Stimulated activated naive B cell treated with anti-CD40 and anti-IgM and Interleukin-4, amounts not matched to agents 10 μg/mL and 1 μg/mL and 100 μg/mL, for 72 hours (primary cell): ENCODE measurements around the gene SH3PXD2B.
"Not testable (repeated sequence)": the region's sequence is repeated elsewhere in the genome, so short reads cannot be mapped to it uniquely, and the experiment has no call there.

ENCODE experiments used
- ATAC-seq, 2 donors: fragments of 150-1000 bp; cut with Tn5 transposase; replicated peaks; 2 replicates each; pipeline ENCODE4 v1.10.0; 2021; ENCODE audit warnings: moderate library complexity in 1 of 2
- DNase-seq: peaks from one replicate; pipeline ENCODE4 v3.0.0; 2021
- H3K27ac Mint-ChIP-seq: one replicate; pipeline ENCODE4 v1.8.0; 2022; ENCODE audit warnings: mild to moderate bottlenecking, mixed read lengths
- H3K27me3 Mint-ChIP-seq, 2 donors: one replicate each; pipeline ENCODE4 v1.8.0; 2022; ENCODE audit warnings: mixed read lengths in 2 of 2
- H3K36me3 Mint-ChIP-seq, 2 donors: one replicate each; pipeline ENCODE4 v1.8.0; 2022; ENCODE audit warnings: mixed read lengths in 2 of 2, mild to moderate bottlenecking in 1 of 2
- H3K4me1 Mint-ChIP-seq, 2 donors: one replicate each; pipeline ENCODE4 v1.8.0; 2022; ENCODE audit warnings: mixed read lengths in 2 of 2, mild to moderate bottlenecking in 1 of 2
- H3K4me3 Mint-ChIP-seq, 2 donors: one replicate each; pipeline ENCODE4 v1.8.0; 2022; ENCODE audit warnings: mild to moderate bottlenecking in 2 of 2, mixed read lengths in 2 of 2, moderate library complexity in 1 of 2
- H3K9me3 Mint-ChIP-seq, 2 donors: one replicate each; pipeline ENCODE4 v1.8.0; 2022; ENCODE audit warnings: mixed read lengths in 2 of 2, mild to moderate bottlenecking in 1 of 2

Gene SH3PXD2B

DNA sequence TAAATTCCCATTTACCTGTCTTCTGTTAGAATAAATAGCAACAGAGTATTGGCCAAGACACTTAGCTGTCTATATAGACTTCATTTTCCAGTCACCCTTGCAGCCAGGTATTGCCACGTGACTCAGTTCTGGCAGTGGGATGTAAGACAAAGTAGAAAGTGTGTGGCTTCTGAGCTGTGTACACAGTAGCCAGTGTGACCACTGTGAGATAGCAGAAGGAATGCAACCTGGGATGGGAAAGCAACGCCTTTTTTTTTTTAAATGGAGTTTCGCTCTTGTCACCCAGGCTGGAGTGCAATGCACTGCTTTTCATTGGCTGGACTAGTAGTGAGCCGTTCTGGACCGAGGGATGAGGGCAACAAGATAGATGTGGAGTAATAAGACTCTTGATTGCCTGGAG, 106.2 kb downstream of the SH3PXD2B start:
- Mint-ChIP-seq H3K27me3 (peaks cover 0 to 5% of the 10 kb centered on the region in 2 donors), H3K4me1 (no peaks in the 10 kb centered on the region), H3K4me3 (no peak overlapping the region), H3K27ac (no peak overlapping the region), H3K9me3 (no peaks in the 10 kb centered on the region), H3K36me3 (no peaks in the 10 kb centered on the region)
- DNase-seq (no peak), ATAC-seq (no peak)

GRCh38 chr5:172347496-172348052, 106.8 kb downstream of the SH3PXD2B start:
- Mint-ChIP-seq H3K9me3 (no peaks in the 10 kb centered on the region), H3K36me3 (no peaks in the 10 kb centered on the region), H3K27ac (no peak overlapping the region), H3K4me1 (no peaks in the 10 kb centered on the region), H3K27me3 (peaks cover 0 to under 1% of the 10 kb centered on the region in 2 donors), H3K4me3 (no peak overlapping the region)
- ATAC-seq = no peak
- DNase-seq = no peak

- no peak overlapping the region for H3K4me3 Mint-ChIP-seq
- H3K36me3 Mint-ChIP-seq = no peaks in the 10 kb centered on the region
- DNase-seq (no peak), ATAC-seq (no peak)
- H3K4me1 Mint-ChIP-seq = no peaks in the 10 kb centered on the region
- peaks cover 0 to 3% of the 10 kb centered on the region in 2 donors for H3K27me3 Mint-ChIP-seq
- no peaks in the 10 kb centered on the region for H3K9me3 Mint-ChIP-seq
- H3K27ac Mint-ChIP-seq = no peak overlapping the region
Measured at GRCh38 chr5:172345881-172346280, 108.4 kb downstream of the SH3PXD2B start.

- ATAC-seq (no peak), DNase-seq (no peak)
- Mint-ChIP-seq H3K4me3 (no peak overlapping the region), H3K27ac (no peak overlapping the region), H3K36me3 (no peaks in the 10 kb centered on the region), H3K4me1 (no peaks in the 10 kb centered on the region), H3K9me3 (no peaks in the 10 kb centered on the region), H3K27me3 (peaks cover under 1 to 3% of the 10 kb centered on the region in 2 donors)
Measured at GRCh38 chr5:172344855-172345409, 109.4 kb downstream of the SH3PXD2B start.

GRCh38 chr5:172343741-172344140, 110.6 kb downstream of the SH3PXD2B start:
- no peaks in the 10 kb centered on the region for H3K36me3 Mint-ChIP-seq
- H3K27me3 Mint-ChIP-seq = peaks cover 6 to 8% of the 10 kb centered on the region in 2 donors
- DNase-seq = no peak
- no peaks in the 10 kb centered on the region for H3K4me1 Mint-ChIP-seq
- no peaks in the 10 kb centered on the region for H3K9me3 Mint-ChIP-seq
- no peak overlapping the region for H3K4me3 Mint-ChIP-seq
- no peak for ATAC-seq
- H3K27ac Mint-ChIP-seq = no peak overlapping the region

DNA sequence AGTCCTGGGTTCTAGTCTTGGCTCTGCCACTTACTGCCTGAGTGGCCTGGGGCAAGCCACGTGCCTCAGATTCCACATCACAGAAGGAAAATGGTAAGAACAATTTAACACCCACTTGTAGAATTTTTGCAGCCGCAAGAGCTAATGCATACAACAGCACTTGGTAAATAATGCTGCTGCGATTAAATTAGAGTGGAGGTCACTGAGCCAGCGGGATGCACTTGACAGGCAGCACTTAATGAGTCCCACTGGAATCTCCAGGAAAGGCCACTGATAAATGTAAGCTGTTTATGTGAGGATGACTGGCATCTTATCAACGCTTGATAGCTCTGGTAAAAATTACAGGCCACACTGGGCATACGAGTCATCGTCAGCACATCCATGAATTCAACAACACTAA, 111.4 kb downstream of the SH3PXD2B start:
- no peak overlapping the region for H3K27ac Mint-ChIP-seq

DNA sequence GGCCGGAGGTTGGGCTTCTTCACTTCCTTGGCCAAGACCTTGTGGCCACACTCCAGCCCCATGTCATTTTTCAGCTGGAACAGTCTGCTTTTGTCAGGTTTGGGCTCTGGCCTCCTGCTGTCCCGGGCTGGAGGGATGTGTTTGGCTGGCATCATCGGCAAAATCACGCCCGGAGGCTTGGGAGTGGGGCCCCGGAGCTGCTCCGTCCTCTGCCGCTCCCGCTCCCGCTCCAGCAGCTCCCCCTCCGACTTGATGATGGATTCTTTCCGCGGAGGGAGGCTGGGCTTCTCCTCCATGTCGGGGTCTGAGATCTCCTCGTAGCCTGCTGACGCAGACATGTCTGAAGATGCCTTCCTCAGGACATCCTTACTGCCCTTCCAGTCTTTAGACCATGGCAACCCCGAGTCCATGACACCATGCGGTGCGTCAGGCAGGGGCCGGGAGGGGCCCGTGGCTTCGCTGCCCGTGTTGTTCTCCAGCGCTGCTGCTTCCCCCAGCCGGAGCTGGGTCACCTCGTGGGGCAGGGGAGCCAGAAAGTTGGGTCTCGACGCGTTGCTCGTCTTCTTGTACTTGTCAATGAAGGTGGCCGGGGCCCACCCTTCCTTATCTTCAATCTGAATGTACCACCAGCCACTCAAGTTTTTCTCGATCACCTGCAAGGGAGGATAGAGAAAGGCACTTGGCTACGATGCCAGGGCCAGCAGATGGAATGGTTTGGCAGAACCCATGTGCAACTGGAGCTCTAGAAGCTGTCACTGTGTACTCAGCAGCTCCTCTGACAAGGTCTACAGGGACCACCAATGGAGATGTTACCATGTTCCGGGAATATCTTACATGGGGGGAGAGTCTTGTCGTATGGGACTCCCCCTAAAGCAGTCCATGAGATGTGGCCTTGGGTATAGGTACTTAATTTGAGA, 114.8 kb downstream of the SH3PXD2B start:
- H3K4me3 Mint-ChIP-seq = no peak overlapping the region
- no peak for DNase-seq
- peaks cover 16 to 27% of the 10 kb centered on the region in 2 donors for H3K27me3 Mint-ChIP-seq
- H3K36me3 Mint-ChIP-seq = no peaks in the 10 kb centered on the region
- ATAC-seq = no peak
- H3K4me1 Mint-ChIP-seq = no peaks in the 10 kb centered on the region
- no peak overlapping the region for H3K27ac Mint-ChIP-seq
- H3K9me3 Mint-ChIP-seq = no peaks in the 10 kb centered on the region

More for the DNA sequence above, 111.4 kb downstream of the SH3PXD2B start:
- Mint-ChIP-seq H3K4me1 (no peaks in the 10 kb centered on the region), H3K27me3 (peaks cover 6 to 8% of the 10 kb centered on the region in 2 donors), H3K9me3 (no peaks in the 10 kb centered on the region), H3K4me3 (no peak overlapping the region), H3K36me3 (no peaks in the 10 kb centered on the region)
- ATAC-seq = no peak
- DNase-seq = no peak

DNA sequence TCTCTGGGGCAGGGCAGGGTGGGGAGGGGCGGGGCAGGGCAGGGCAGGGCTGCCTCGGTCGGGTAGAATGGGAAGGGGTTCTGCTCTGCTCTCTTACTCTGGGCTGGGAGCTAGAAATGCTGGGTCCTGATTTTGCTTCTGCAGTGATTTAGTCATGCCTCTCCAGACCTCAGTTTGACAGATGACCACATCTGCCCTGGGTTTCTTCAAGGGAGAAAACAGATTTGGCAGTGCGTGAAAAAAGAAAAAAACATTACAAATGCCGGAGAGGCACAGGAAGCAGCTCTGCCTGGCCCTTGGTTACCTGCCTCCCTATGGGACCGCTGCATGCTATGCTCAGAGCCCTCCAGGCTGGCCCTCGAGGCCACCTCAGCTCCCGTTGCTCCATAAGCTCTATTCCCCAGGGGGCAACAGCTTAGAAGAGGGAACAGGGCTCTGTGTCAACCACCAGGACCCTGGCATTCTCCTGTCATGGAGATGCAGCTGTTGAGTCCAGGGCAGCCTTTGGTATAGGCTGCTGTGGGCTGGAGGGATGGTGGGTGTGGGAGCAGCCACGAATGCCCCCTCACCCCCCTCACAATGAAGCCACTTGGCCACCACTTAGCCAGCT, 117.5 kb downstream of the SH3PXD2B start:
- peaks cover 17 to 24% of the 10 kb centered on the region in 2 donors for H3K27me3 Mint-ChIP-seq

GRCh38 chr5:172336264-172336663, 118.1 kb downstream of the SH3PXD2B start:
- Mint-ChIP-seq H3K36me3 (peaks cover 0 to 1% of the 10 kb centered on the region in 2 donors), H3K9me3 (no peaks in the 10 kb centered on the region), H3K27me3 (peaks cover 22 to 24% of the 10 kb centered on the region in 2 donors), H3K4me1 (no peaks in the 10 kb centered on the region), H3K4me3 (no peak overlapping the region), H3K27ac (no peak overlapping the region)
- ATAC-seq (no peak), DNase-seq (no peak)

More for the DNA sequence above, 117.5 kb downstream of the SH3PXD2B start:
- DNase-seq (no peak), ATAC-seq (no peak)
- Mint-ChIP-seq H3K9me3 (no peaks in the 10 kb centered on the region), H3K36me3 (no peaks in the 10 kb centered on the region), H3K4me1 (no peaks in the 10 kb centered on the region), H3K27ac (no peak overlapping the region), H3K4me3 (no peak overlapping the region)

DNA sequence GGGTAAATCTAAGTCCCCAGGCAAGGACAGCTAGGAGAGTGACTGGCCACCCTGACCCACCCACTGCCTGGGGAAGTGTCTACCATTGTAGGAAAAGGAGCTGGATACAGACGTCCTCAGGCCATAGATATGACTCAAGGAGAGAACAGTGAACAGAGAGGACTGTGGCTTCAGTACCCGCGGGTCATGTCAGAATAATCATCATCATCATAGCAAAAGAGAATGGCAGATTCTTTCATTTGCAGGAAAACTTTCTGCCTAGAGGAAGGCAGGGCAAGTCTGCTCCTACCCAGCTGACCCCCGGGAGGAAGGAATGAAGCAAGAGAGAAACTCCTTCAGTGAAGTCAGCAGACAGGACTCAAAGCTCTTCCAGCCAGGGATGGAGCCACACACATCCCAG, 118.6 kb downstream of the SH3PXD2B start:
- Mint-ChIP-seq H3K4me1 (no peaks in the 10 kb centered on the region), H3K4me3 (no peak overlapping the region), H3K27ac (no peak overlapping the region), H3K36me3 (peaks cover 0 to 2% of the 10 kb centered on the region in 2 donors), H3K9me3 (no peaks in the 10 kb centered on the region), H3K27me3 (peaks cover 23 to 24% of the 10 kb centered on the region in 2 donors)
- ATAC-seq (no peak), DNase-seq (no peak)

GRCh38 chr5:172334641-172335040, 119.7 kb downstream of the SH3PXD2B start:
- Mint-ChIP-seq H3K27me3 (peaks cover 19 to 22% of the 10 kb centered on the region in 2 donors), H3K4me3 (no peak overlapping the region), H3K27ac (no peak overlapping the region), H3K36me3 (peaks cover 0 to 2% of the 10 kb centered on the region in 2 donors), H3K9me3 (no peaks in the 10 kb centered on the region), H3K4me1 (no peaks in the 10 kb centered on the region)
- DNase-seq (no peak), ATAC-seq (no peak)

- no peak overlapping the region for H3K27ac Mint-ChIP-seq
Measured at GRCh38 chr5:172334196-172334595, 120.1 kb downstream of the SH3PXD2B start.

DNA sequence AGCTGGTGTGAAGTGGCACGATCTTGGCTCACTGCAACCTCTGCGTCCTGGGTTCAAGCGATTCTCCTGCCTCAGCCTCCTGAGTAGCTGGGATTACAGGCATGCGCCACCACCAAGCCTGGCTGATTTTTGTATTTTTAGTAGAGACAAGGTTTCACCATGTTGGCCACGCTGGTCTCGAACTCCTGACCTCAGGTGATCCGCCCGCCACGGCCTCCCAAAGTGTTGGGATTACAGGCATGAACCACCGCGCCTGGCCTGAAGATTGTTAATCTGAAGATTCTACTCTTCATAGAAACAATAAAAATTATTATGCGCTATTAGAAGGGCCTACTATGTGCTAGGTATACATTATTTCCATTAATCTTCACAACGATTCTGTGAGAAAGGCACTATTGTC, 127.4 kb downstream of the SH3PXD2B start:
- not testable (repeated sequence) for DNase-seq, H3K36me3 Mint-ChIP-seq, ATAC-seq, H3K9me3 Mint-ChIP-seq, H3K27me3 Mint-ChIP-seq, H3K27ac Mint-ChIP-seq, H3K4me3 Mint-ChIP-seq, H3K4me1 Mint-ChIP-seq

More at GRCh38 chr5:172334196-172334595, 120.1 kb downstream of the SH3PXD2B start:
- Mint-ChIP-seq H3K9me3 (no peaks in the 10 kb centered on the region), H3K27me3 (peaks cover 18 to 19% of the 10 kb centered on the region in 2 donors), H3K4me3 (no peak overlapping the region), H3K36me3 (peaks cover 0 to 2% of the 10 kb centered on the region in 2 donors), H3K4me1 (no peaks in the 10 kb centered on the region)
- no peak for DNase-seq
- ATAC-seq = peak; percentile 25 to 36

DNA sequence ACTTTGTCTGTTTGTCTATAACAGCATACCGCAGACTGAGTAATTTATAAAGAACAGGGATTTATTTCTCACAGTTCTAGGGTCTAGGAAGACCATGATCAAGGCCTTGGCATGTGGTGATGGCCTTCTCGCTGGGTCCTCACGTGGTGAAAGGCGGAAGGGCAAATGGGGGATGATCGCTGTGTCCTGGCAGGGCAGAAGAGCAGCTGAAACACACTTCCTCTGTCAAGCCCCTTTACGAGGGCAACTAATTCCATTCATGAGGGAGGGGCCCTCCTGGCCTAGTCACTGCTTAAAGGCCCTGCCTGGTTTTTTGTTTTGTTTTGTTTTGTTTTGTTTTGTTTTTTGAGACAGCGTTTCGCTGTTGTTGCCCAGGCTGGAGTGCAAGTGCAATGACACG, 128.9 kb downstream of the SH3PXD2B start:
- ATAC-seq (no peak), DNase-seq (no peak)
- H3K36me3 Mint-ChIP-seq = no peaks in the 10 kb centered on the region
- H3K4me3 Mint-ChIP-seq = no peak overlapping the region
- no peaks in the 10 kb centered on the region for H3K27me3 Mint-ChIP-seq
- H3K9me3 Mint-ChIP-seq = no peaks in the 10 kb centered on the region
- H3K27ac Mint-ChIP-seq = no peak overlapping the region
- H3K4me1 Mint-ChIP-seq = peaks cover 9 to 14% of the 10 kb centered on the region in 2 donors
